GM06990 (cell line): Measurements from ENCODE around the gene STXBP2.

Source experiments
- DNase-seq: peaks from one replicate; pipeline ENCODE4 v3.0.0-alpha.2; 2011; ENCODE audit not compliant: insufficient read length; ENCODE audit errors: extremely low read depth
- H3K27me3 ChIP-seq: replicated peaks from 2 replicates; pipeline ENCODE4 v1.6.0; 2011; ENCODE audit warnings: low read length; ENCODE audit not compliant: control insufficient read depth, insufficient read depth
- H3K36me3 ChIP-seq: 2 replicates; pipeline ENCODE4 v1.5.1; 2011; ENCODE audit warnings: low read length; ENCODE audit not compliant: control insufficient read depth, insufficient read depth
- H3K4me3 ChIP-seq: replicated peaks from 2 replicates; pipeline ENCODE4 v1.5.1; 2011; ENCODE audit warnings: low read depth, mild to moderate bottlenecking, control low read depth, low read length
- TF ChIP-seq, protein P1 (sequence below): IDR thresholded peaks from 2 replicates; pipeline ENCODE4 v1.5.1; 2011; ENCODE audit warnings: low read length, control low read depth, mild to moderate bottlenecking, inconsistent platforms; ENCODE audit not compliant: insufficient read depth, poor library complexity, severe bottlenecking

STXBP2 gene

DNA sequence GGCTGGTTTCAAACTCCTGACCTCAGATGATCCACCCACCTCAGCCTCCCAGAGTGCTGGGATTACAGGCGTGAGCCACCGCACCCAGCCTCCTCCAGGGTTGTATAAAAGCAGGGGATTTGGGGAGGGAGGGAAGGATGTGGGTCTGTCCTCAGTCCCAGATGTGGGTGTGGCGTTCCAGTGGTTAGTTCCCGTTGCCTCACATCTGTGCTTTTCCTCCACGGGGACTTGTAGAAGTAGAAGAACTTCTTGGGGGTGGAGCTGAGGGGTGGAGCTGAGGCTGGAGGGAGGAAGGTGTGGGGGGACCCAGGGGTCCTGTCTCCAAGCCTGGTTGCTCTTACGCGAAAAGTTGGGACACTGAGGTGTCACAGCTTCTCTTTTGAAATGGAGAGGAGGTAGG is 39.5 kb downstream of the STXBP2 start:
- Histone ChIP-seq H3K27me3 (no peaks in the 10 kb centered on the region), H3K36me3 (no peaks in the 10 kb centered on the region), H3K4me3 (no peak overlapping the region)
- no peak for DNase-seq
- TF ChIP-seq, protein P1, sequence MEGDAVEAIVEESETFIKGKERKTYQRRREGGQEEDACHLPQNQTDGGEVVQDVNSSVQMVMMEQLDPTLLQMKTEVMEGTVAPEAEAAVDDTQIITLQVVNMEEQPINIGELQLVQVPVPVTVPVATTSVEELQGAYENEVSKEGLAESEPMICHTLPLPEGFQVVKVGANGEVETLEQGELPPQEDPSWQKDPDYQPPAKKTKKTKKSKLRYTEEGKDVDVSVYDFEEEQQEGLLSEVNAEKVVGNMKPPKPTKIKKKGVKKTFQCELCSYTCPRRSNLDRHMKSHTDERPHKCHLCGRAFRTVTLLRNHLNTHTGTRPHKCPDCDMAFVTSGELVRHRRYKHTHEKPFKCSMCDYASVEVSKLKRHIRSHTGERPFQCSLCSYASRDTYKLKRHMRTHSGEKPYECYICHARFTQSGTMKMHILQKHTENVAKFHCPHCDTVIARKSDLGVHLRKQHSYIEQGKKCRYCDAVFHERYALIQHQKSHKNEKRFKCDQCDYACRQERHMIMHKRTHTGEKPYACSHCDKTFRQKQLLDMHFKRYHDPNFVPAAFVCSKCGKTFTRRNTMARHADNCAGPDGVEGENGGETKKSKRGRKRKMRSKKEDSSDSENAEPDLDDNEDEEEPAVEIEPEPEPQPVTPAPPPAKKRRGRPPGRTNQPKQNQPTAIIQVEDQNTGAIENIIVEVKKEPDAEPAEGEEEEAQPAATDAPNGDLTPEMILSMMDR = no peak

DNA sequence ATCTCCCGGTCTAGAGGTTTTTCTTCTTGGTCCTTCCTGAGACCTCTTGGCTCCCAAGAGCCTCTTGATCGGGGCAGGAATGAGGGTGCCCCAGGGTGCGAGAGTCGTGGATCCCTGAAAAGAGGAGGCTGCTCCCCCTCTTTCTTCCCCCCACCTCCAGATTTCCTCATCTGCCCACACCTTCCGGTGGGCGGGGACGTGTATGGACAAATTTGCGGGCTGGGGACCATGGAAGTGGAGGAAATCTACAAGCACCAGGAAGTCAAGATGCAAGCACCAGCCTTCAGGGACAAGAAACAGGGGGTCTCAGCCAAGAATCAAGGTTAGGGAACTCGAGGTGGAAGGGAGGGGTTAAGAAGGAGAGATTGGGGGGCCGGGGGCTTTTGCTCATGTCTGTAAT is 39.9 kb downstream of the STXBP2 start, which contains the start of gene MCEMP1:
Gene MCEMP1 (plus strand): TSS at position 237 of the 400 bp plus-strand sequence. CDS start 31 bp downstream, at position 268.
- no peak for DNase-seq
- no peaks in the 10 kb centered on the region for H3K27me3 ChIP-seq
- H3K4me3 ChIP-seq = no peak within 1 kb of the TSS
- TF ChIP-seq, protein P1 = no peak
- no peaks in the 10 kb centered on the region; the same call in 1 of the 2 replicates for H3K36me3 ChIP-seq

DNA sequence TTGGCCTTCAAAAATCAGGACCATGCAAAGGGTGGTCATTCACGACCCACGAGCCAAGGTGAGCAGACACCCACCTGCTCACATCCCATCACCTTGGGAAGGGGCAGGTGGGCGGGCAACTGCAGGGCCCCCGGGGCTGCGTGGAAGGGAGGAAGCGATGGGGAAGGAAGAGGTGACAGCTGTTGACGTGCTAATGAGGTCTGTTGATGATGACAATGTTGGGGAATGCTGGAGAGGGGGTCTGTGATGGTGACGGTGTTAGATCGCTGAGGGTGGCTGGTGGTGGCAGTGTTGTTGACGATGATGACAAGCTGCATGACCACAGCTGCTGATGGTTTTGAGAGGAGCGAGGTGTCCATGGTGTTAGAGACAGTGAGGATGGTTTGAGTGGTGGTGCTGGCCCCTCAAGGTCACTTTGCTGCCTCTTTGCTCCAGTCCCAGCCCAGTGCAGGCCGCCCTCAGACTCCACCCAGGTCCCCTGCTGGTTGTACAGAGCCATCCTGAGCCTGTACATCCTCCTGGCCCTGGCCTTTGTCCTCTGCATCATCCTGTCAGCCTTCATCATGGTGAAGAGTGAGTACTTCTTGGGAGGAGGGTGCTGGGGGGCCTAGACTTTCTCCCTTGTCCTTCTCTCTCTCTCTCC is 40.9 kb downstream of the STXBP2 start:
- TF ChIP-seq, protein P1 = no peak
- peaks cover 5% of the 10 kb centered on the region for H3K36me3 ChIP-seq
- H3K4me3 ChIP-seq = no peak overlapping the region
- H3K27me3 ChIP-seq = no peaks in the 10 kb centered on the region
- no peak for DNase-seq

DNA sequence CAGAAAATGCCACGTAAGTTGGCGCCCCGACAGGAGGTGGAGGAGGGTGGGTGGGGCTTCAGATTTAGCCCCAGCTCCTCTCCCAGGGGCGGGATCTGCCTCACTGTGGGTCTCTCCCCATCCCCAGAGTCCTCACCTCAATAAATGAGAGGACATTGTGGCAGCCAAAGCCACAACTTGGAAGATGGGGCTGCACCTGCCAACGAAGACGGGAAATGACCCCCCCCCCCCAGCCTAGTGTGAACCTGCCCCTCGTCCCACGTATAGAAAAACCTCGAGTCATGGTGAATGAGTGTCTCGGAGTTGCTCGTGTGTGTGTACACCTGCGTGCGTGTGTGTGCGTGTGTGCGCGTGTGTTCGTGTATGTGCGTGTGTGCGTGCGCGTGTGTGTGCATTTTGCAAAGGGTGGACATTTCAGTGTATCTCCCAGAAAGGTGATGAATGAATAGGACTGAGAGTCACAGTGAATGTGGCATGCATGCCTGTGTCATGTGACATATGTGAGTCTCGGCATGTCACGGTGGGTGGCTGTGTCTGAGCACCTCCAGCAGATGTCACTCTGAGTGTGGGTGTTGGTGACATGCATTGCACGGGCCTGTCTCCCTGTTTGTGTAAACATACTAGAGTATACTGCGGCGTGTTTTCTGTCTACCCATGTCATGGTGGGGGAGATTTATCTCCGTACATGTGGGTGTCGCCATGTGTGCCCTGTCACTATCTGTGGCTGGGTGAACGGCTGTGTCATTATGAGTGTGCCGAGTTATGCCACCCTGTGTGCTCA is 42.3 kb downstream of the STXBP2 start:
- peaks cover 8% of the 10 kb centered on the region for H3K36me3 ChIP-seq
- TF ChIP-seq, protein P1 = peak; percentile 72
- DNase-seq = peak; percentile 60
- H3K4me3 ChIP-seq = no peak overlapping the region
- no peaks in the 10 kb centered on the region for H3K27me3 ChIP-seq

DNA sequence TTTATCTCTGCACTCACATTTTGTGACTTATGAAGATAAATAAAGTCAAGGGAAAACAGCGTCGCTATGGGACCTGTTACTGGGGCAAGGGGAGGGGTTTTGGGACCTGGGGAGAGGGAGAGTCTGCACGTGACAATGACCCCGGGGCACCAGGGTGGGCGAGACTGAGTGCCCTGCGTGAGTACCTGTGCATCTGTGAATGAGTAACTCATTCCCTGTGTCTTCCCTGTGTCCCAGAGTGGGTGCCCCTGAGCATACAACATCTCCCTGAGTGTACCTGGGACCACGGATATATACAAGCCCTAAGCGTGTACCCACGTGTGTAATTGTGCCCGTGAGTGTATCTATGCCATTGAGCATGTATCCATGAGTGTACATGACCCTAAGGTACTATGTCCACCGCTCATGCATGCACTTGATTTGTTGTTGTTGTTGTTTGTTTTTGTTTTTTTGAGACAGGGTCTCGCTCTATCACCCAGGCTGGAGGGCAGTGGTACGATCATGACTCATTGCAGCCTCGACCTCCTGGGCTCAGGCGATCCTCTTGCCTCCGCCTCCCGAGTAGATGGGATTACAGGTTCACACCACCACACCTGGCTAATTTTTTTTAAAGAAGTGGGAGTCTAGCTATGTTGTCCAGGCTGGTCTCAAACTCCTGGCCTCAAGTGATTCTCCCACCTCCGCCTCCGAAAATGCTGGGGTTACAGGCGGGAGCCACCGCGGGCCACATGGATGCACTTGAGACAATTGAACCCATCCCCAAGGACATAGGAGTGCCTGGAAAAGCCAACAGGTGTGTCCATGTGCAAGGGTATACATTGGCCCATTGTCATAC is 43.1 kb downstream of the STXBP2 start:
- Histone ChIP-seq H3K4me3 (peak overlapping the region; percentile 94), H3K36me3 (peaks cover 8% of the 10 kb centered on the region), H3K27me3 (no peaks in the 10 kb centered on the region)
- TF ChIP-seq, protein P1 = no peak
- no peak for DNase-seq
